GM15510 (cell line): ENCODE data around the gene CRACDL.

ENCODE experiments used
- POLR2A ChIP-seq: IDR thresholded peaks from 3 replicates; pipeline ENCODE4 v1.6.1; 2011; ENCODE audit warnings: borderline replicate concordance; ENCODE audit not compliant: insufficient read length; ENCODE audit errors: extremely low read depth

CRACDL gene

GRCh38 chr2:98833172-98833916, 102.7 kb downstream of the CRACDL start:
- TF ChIP-seq POLR2A, result no peak

GRCh38 chr2:98832172-98832571, 103.9 kb downstream of the CRACDL start:
- no peak for TF ChIP-seq POLR2A

GRCh38 chr2:98830571-98831145, 105.4 kb downstream of the CRACDL start:
- no peak for TF ChIP-seq POLR2A

GRCh38 chr2:98829581-98830270, 106.3 kb downstream of the CRACDL start:
- TF ChIP-seq POLR2A, result no peak

- no peak for TF ChIP-seq POLR2A
These were observed 107.1 kb downstream of the CRACDL start for GRCh38 chr2:98828793-98829371.

- TF ChIP-seq POLR2A, result no peak
These were observed 107.7 kb downstream of the CRACDL start for GRCh38 chr2:98828369-98828744.

GRCh38 chr2:98827625-98828368, 108.2 kb downstream of the CRACDL start:
- TF ChIP-seq POLR2A, result no peak

GRCh38 chr2:98826856-98827255, 109.2 kb downstream of the CRACDL start:
- TF ChIP-seq POLR2A, result no peak

- TF ChIP-seq POLR2A, result no peak
These were observed 110.2 kb downstream of the CRACDL start for GRCh38 chr2:98825858-98826257.

- TF ChIP-seq POLR2A, result no peak
These were observed 110.6 kb downstream of the CRACDL start for GRCh38 chr2:98825404-98825803.

- TF ChIP-seq POLR2A, result no peak
These were observed 111.0 kb downstream of the CRACDL start for GRCh38 chr2:98825020-98825350.

GRCh38 chr2:98824256-98825019, 111.6 kb downstream of the CRACDL start:
- no peak for TF ChIP-seq POLR2A

- TF ChIP-seq POLR2A, result no peak
These were observed 112.5 kb downstream of the CRACDL start for GRCh38 chr2:98823196-98824170.
